ENCODE data around the gene PAK3. TPM values are rescaled to one million over a fixed set of nuclear protein-coding genes. Genes with fewer than 3 reads are reported as not detected.

The PAK3 gene
- total RNA-seq = under 1 TPM; 0.27 to 0.80 (median 0.77) TPM

DNA sequence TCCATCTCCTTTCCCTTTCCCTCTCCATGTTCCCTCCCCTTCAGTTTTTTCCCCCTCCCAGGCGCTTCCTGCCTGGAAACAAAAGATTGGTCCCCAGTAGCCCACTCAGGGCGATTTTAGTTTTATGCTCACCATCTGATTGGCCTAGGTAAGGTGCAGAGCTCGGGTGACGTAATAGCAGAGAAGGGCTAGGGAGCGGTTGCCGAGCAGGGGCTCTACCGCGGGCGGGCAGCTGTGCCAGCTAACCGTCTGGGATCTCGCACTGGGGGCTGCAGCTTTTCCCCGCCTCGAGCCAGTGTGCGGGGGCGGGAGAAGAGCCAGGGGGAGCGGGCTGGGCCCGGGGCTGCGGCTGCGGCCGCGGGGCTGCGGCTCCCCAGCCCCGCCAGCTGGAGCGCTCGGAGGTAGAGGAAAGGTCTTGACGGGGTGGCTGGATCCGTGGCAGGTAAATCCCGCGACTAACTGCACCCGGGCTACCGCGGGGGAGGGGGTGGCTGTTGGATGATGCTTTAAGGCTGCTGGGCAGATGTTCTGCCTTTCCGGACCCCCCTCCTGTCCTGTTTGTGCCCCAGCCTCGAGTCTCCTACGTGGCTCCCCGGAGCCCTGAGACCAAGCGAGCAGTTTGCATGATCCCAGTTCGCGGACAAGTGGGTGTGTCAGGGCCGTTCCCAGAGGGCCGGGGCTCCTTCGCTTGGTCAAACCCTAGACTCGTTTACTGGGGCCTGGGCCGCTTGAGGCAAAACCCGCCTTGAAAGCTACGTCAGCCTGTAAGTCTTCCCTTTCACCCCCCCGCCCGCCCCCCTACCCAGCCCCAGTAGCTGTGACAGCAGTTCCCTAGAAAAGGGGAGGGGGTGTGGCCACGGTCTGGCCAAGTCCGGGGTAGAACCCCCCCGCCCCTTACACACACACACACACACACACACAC, at the start of gene PAK3:
TSS of gene PAK3 (plus strand) at position 218 of the 922 bp plus-strand sequence. CDS start 26,913 bp downstream, outside the sequence.
- intact Hi-C loops (cut with DNase I; ENCODE audit: low total_unique reads) (no loop called here), in situ Hi-C loops (cut with MboI; ENCODE audit: low pct_ligation_motif_present in 1 of 4, low pct_unique_long_range_greater_than_20kb in 1 of 4, low sequenced_read_pairs in 3 of 4) (no loop called here)
- 40% methylated on average over 38 of the region's 51 CpGs; no CpG with 5 or more reads in 1 of the 2 donors for WGBS, 2 donors (ENCODE audit: low coverage in 1 of 2)
- Histone ChIP-seq H3K9me3 (no peaks in the 10 kb centered on the region), H3K36me3 (no peaks in the 10 kb centered on the region), H3K4me1 (peaks cover 0 to 3% (median 0%) of the 10 kb centered on the region in 4 donors), H3K4me3 (peak within 1 kb of the TSS; percentile 22 to 56 (median 38)), H3K27me3 (peaks cover 12% of the 10 kb centered on the region), H3K27ac (peak within 1 kb of the TSS in 3 of 4 donors; percentile 29 to 58 (median 30))
- DNase-seq = peak; percentile 14
- no peak for TF ChIP-seq POLR2A (IDR thresholded peaks at IDR 0.05)
- no peak for TF ChIP-seq EP300 (IDR thresholded peaks at IDR 0.05; ENCODE audit: low read depth)
- TF ChIP-seq, protein P1, sequence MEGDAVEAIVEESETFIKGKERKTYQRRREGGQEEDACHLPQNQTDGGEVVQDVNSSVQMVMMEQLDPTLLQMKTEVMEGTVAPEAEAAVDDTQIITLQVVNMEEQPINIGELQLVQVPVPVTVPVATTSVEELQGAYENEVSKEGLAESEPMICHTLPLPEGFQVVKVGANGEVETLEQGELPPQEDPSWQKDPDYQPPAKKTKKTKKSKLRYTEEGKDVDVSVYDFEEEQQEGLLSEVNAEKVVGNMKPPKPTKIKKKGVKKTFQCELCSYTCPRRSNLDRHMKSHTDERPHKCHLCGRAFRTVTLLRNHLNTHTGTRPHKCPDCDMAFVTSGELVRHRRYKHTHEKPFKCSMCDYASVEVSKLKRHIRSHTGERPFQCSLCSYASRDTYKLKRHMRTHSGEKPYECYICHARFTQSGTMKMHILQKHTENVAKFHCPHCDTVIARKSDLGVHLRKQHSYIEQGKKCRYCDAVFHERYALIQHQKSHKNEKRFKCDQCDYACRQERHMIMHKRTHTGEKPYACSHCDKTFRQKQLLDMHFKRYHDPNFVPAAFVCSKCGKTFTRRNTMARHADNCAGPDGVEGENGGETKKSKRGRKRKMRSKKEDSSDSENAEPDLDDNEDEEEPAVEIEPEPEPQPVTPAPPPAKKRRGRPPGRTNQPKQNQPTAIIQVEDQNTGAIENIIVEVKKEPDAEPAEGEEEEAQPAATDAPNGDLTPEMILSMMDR (IDR thresholded peaks at IDR 0.05) = no peak
- TF ChIP-seq POLR2AphosphoS5 (IDR thresholded peaks at IDR 0.05) = no peak

DNA sequence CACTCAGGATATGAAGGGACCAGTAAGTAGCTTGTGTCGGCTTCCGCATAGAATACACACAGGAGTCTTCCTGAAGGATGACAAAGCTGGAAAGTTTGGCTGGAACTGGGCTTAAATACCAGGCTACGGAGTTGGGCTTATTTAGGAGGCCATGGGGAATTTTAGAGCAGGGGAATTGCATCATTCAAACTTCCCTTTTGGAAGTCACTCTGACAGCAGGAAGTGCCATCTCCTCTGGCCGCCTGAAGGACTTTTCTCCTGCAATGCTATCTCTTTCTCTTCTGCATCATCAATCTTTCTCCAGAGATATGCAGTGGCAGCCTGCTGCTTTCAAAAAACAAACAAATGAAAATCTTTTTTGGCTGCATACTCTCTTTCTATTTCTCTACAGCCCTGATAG, 48.4 kb upstream of the PAK3 start:
- in situ Hi-C loops (cut with MboI; ENCODE audit: low pct_ligation_motif_present in 1 of 4, low pct_unique_long_range_greater_than_20kb in 1 of 4, low sequenced_read_pairs in 3 of 4) (no loop called here), intact Hi-C loops (cut with DNase I; ENCODE audit: low total_unique reads) (no loop called here)
- no peak for DNase-seq
- no peak overlapping the region for H3K4me3 ChIP-seq
- WGBS, 2 donors (ENCODE audit: low coverage in 1 of 2) = 66% methylated on average over 4 of the region's 4 CpGs; no CpG with 5 or more reads in 1 of the 2 donors
- H3K4me1 ChIP-seq = no peaks in the 10 kb centered on the region
- TF ChIP-seq, protein P1 (IDR thresholded peaks at IDR 0.05) = no peak
- TF ChIP-seq POLR2A (IDR thresholded peaks at IDR 0.05) (no peak), EP300 (IDR thresholded peaks at IDR 0.05; ENCODE audit: low read depth) (no peak), POLR2AphosphoS5 (IDR thresholded peaks at IDR 0.05) (no peak)
- no peaks in the 10 kb centered on the region for H3K27me3 ChIP-seq
- no peak overlapping the region for H3K27ac ChIP-seq
- H3K36me3 ChIP-seq = no peaks in the 10 kb centered on the region
- no peaks in the 10 kb centered on the region for H3K9me3 ChIP-seq

DNA sequence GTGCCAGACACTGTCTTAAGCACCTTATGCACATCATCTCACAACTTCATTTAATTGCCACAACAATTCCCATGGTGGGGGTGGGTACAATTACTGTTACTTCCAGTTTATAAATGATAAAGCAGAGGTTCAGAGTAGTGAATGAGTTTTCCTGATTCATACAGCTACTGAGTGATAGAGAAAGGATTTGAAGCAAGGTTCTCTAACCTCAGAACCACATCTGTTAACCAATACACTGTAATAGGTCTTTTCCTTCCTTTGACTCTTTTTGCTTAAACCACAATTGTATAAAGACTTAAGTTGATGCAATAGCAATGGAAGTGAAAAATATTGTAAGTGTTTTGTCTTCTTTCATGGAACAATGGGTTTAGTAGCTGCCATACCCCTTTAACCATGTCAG, 43.5 kb upstream of the PAK3 start:
- no peaks in the 10 kb centered on the region for H3K4me1 ChIP-seq
- TF ChIP-seq, protein P1 (IDR thresholded peaks at IDR 0.05) = no peak
- no peak for TF ChIP-seq EP300 (IDR thresholded peaks at IDR 0.05; ENCODE audit: low read depth)
- no peak for TF ChIP-seq POLR2A (IDR thresholded peaks at IDR 0.05)
- no peak for TF ChIP-seq POLR2AphosphoS5 (IDR thresholded peaks at IDR 0.05)
- in situ Hi-C loops (cut with MboI; ENCODE audit: low pct_ligation_motif_present in 1 of 4, low pct_unique_long_range_greater_than_20kb in 1 of 4, low sequenced_read_pairs in 3 of 4) = no loop called here
- intact Hi-C loops (cut with DNase I; ENCODE audit: low total_unique reads) = no loop called here
- no peak overlapping the region for H3K27ac ChIP-seq
- no peaks in the 10 kb centered on the region for H3K36me3 ChIP-seq
- H3K4me3 ChIP-seq = no peak overlapping the region
- no peaks in the 10 kb centered on the region for H3K27me3 ChIP-seq
- no peaks in the 10 kb centered on the region for H3K9me3 ChIP-seq
- DNase-seq = no peak

DNA sequence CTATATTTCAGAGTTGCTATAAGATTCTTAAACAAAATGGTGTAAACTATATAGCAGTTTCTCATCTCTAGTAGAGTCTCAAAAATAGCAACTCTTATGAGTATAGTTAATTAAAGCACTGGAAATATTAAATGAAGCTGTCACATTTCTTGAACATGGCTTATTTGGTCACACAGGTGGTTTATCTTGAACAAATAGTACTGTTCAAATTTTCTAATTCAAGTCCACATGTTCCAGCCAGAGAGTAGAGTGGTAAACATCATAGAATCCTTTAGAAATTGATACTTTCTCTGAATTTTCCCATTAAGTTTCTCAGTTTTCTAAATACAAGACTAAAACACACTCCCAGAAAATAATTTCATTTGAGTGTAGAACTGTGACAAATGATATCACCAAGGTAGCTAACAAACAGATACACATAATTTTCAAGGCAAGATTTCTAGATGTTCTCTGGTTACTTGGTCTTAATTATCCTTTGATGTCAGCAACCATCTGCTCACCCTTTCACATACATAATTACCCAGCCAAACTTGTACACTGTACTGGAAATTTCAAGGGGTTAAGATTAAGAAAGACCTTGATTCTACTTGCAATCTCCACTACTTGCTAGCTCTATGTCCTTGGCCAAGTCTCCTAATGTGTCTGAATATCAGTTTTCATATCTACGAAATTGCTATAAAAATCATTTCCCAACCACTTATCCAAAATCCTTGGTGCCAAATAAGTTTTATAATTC, 24.3 kb upstream of the PAK3 start:
- in situ Hi-C loops (cut with MboI; ENCODE audit: low pct_ligation_motif_present in 1 of 4, low pct_unique_long_range_greater_than_20kb in 1 of 4, low sequenced_read_pairs in 3 of 4) (no loop called here), intact Hi-C loops (cut with DNase I; ENCODE audit: low total_unique reads) (no loop called here)
- TF ChIP-seq POLR2A (IDR thresholded peaks at IDR 0.05) (no peak), EP300 (IDR thresholded peaks at IDR 0.05; ENCODE audit: low read depth) (no peak), POLR2AphosphoS5 (IDR thresholded peaks at IDR 0.05) (no peak)
- TF ChIP-seq, protein P1 (IDR thresholded peaks at IDR 0.05) = no peak
- no peaks in the 10 kb centered on the region for H3K36me3 ChIP-seq
- no peak overlapping the region for H3K4me3 ChIP-seq
- no peak for DNase-seq
- 60% methylated on average over 1 of the region's 1 CpG; no CpG with 5 or more reads in 1 of the 2 donors for WGBS, 2 donors (ENCODE audit: low coverage in 1 of 2)
- H3K27me3 ChIP-seq = no peaks in the 10 kb centered on the region
- no peaks in the 10 kb centered on the region for H3K9me3 ChIP-seq
- H3K27ac ChIP-seq = no peak overlapping the region
- H3K4me1 ChIP-seq = no peaks in the 10 kb centered on the region
